WI38 (cell line): Measurements from ENCODE around the gene BST1.
"Not testable (repeated sequence)": the region's sequence is repeated elsewhere in the genome, so short reads cannot be mapped to it uniquely, and the experiment has no call there.

Experiments used
- H3K4me3 ChIP-seq: 2 replicates; pipeline ENCODE4 v1.5.1; 2011; ENCODE audit warnings: low read depth, mild to moderate bottlenecking, control low read depth, low read length
- TF ChIP-seq, protein P1 (sequence below): IDR thresholded peaks from 2 replicates; pipeline ENCODE4 v1.5.1; 2012; ENCODE audit warnings: low read depth, mild to moderate bottlenecking, control low read depth, low read length

Gene BST1

DNA sequence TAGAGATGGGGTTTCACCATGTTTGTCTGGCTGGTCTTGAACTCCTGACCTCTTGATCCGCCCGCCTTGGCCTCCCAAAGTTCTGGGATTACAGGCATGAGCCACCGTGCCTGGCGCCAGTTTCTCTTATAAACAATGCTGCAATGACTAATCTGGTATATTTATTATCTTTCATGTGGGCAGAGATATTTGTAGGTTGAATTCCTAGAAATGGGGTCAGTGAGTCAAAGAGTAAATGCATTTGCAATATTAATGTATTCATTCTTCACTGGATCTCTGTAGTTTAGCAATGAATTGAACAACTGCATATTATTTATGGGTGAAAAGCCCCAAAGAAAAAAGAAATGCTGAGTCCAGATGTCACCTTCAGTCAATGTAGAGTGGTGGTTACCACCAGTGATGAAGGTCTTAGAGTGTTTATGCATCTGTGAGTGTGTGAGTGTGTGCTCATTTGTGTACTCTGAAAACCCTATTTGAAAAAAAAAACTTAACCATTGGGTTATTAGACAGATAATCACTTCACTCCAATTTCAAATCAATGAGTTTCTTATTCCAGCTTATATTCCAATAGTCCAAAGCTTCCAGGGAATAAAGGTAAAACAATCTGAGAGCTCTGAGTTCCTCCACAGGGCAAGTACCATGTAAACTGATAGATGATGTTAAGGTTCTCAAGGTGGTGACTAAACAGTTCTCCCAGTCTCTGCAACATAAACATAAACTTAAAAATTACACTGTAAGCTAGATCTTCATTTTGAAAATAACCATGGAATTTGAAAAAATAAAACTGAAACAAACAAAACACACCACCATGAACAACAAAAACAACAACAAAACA lies 52.7 kb downstream of the BST1 start:
- TF ChIP-seq, protein P1, sequence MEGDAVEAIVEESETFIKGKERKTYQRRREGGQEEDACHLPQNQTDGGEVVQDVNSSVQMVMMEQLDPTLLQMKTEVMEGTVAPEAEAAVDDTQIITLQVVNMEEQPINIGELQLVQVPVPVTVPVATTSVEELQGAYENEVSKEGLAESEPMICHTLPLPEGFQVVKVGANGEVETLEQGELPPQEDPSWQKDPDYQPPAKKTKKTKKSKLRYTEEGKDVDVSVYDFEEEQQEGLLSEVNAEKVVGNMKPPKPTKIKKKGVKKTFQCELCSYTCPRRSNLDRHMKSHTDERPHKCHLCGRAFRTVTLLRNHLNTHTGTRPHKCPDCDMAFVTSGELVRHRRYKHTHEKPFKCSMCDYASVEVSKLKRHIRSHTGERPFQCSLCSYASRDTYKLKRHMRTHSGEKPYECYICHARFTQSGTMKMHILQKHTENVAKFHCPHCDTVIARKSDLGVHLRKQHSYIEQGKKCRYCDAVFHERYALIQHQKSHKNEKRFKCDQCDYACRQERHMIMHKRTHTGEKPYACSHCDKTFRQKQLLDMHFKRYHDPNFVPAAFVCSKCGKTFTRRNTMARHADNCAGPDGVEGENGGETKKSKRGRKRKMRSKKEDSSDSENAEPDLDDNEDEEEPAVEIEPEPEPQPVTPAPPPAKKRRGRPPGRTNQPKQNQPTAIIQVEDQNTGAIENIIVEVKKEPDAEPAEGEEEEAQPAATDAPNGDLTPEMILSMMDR = no peak
- H3K4me3 ChIP-seq = no peak overlapping the region

DNA sequence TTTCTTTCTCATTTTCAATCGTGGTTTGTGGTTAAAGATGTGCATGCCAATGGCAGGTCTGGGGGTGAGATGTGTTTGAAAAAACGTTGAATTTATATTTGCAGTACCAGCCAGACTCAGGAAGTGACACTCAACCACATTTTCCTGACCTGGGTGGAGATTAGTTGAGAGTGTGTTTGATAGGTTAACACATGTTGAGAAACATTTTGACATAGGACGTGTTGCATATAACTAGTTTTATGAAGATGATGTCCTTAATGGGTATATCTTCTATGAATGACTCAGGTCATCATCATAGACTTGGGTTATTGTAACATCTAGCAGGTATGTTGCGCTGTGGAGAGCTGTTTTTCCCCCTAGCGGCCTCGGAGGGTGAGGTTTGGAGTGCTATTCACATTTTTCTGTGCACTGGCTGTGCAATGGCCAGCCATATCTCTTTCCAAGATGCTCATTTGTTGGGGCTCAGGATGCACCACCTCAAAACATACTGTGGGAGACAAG lies 53.5 kb downstream of the BST1 start:
- H3K4me3 ChIP-seq = no peak overlapping the region
- TF ChIP-seq, protein P1 = no peak

DNA sequence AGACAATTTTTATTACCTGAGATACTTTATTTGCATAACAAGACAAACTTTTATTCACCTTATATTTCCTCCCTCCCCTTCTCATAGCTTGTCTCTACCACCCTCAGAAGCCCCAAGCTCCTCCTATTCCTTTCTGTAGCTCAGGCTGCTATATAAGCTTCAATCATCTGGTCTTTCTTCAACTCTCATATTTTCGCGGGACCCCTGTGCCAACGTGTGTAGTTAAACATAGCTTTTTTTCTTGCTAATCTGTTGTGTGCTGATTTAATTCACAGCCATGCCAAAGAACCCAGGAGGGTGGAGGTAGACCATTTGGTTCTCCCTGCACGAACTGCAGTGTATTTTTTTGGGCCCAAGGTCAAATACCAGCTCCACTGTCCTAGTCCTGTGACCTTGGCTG lies 54.2 kb downstream of the BST1 start:
- no peak overlapping the region for H3K4me3 ChIP-seq
- TF ChIP-seq, protein P1 = no peak

DNA sequence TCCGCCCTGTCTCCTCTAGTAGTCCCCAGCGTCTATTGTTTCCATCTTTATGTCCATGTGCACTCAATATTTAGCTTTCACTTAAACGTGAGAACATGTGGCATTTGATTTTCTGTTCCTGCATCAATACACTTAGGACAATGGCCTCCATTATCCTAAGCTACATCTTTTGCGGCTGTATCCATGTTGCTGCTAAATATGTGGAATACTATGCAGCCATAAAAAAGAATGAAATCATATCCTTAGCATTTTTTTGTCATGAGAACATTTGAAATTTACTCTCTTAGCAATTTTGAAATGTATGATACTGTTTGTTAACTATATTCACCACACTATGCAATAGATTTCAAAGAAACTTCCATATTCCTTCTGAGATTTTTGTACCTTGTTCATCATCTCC lies 55.4 kb downstream of the BST1 start:
- TF ChIP-seq, protein P1 = no peak

DNA sequence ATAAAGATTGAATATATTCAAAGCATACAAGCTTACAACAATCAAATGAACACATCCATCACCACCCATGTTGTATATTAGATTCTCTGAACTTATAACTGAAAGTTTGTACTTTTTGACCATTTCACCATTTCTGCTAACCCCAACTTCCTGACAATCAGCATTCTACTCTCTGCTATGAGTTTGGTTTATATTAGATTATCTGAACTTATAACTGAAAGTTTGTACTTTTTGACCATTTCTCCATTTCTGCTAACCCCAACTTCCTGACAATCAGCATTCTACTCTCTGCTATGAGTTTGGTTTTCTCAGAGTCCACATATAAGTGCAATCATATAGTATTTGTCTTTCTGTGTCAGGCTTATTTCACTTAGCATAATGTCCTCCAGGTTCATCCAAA lies 59.6 kb downstream of the BST1 start:
- not testable (repeated sequence) for H3K4me3 ChIP-seq

More for the DNA sequence above, 55.4 kb downstream of the BST1 start:
- H3K4me3 ChIP-seq = no peak overlapping the region

DNA sequence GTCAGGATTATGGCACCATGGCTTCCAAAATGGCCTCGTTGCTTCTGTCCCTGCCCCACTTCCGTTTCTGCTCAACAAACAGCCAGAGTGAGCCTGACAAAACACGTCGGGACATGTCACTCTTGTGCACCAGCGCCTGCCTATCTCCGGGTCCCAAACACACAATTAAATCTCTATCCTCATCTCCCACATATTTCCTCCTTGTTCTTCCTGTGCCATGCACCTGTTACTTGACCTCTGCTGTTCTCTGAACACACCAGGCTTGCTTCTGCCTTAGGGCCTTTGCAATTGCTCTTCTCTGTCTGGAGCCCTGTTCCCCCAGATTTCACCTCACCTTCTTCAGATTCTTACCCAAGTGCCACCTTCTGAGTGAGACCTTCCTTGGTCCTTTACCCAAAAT lies 62.5 kb downstream of the BST1 start:
- no peak overlapping the region for H3K4me3 ChIP-seq
- TF ChIP-seq, protein P1 = no peak

DNA sequence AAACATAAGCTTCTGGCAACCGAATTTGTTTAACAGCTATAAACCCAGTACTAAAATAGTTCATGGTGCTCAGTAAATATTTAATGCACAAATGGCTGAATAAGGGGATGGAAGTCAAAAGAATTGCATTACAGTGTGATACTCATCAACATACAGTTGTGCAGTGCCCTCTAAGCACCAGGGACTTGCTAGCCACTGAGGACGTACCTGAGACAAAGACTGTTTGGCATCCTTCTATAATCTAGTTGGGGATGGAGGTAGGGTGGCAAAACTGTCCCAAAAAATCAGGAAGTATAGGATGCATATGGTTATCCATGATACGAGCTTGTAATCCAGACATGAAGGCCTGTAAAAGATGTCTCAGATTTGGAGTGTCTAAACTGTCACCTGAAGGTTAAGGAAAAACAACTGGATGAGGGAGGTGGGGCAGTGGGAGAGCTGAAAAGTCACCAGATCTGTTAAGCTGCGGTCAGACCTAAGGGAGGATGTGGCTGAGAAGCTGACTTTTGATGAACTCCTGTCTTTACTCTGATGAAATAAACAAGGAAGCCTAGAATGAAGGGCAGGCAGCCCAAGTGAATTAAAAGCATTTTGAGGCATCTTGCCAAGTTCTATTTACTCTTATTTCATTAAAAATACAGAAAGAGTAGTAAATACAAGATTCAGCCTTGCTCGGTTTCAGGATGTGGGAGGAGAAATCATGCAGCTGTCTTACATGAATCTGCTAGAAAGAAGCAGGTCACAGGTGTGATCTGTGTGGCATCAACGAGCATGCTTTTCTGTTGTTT lies 63.2 kb downstream of the BST1 start:
- no peak overlapping the region for H3K4me3 ChIP-seq
- TF ChIP-seq, protein P1 = no peak
